HFFc6 (cell line): Measurements from ENCODE around the gene IGSF9B. TPM values are rescaled to one million over a fixed set of nuclear protein-coding genes. Genes with fewer than 3 reads are reported as not detected.

Experiments
- DNase-seq: peaks from one replicate; pipeline ENCODE4 v3.0.0-alpha.2; 2018
- H3K27ac Mint-ChIP-seq: 2 replicates; pipeline ENCODE4 v1.8.0; 2020; ENCODE audit warnings: mild to moderate bottlenecking, mixed read lengths
- H3K27me3 Mint-ChIP-seq: 2 replicates; pipeline ENCODE4 v1.8.0; 2021; ENCODE audit warnings: mild to moderate bottlenecking, moderate library complexity, mixed read lengths; ENCODE audit not compliant: insufficient read depth
- H3K36me3 Mint-ChIP-seq: 2 replicates; pipeline ENCODE4 v1.8.0; 2021; ENCODE audit warnings: low read depth, mixed read lengths
- H3K4me1 Mint-ChIP-seq: 2 replicates; pipeline ENCODE4 v1.8.0; 2020; ENCODE audit warnings: low read depth, mixed read lengths
- H3K4me3 Mint-ChIP-seq: 2 replicates; pipeline ENCODE4 v1.8.0; 2020; ENCODE audit warnings: mild to moderate bottlenecking, moderate library complexity, mixed read lengths
- H3K9me3 Mint-ChIP-seq: 2 replicates; pipeline ENCODE4 v1.8.0; 2020; ENCODE audit warnings: mild to moderate bottlenecking, mixed read lengths
- total RNA-seq, 6 experiments: library from RNA; stranded (reverse); fragmentation: NEBNext Ultra II Directional; extraction: Animal tissue kit (Norgen Biotek cat#: 25700); gene quantifications; 2 replicates in 1 of 6; 3 replicates in 5 of 6; pipeline ENCODE4 v1.2.3, GENCODE V29; 2021
- TF ChIP-seq, protein P1 (sequence below): fragments of 200-600 bp; sonication (generic); IDR thresholded peaks from 2 replicates; pipeline ENCODE4 v1.5.0; 2021; ENCODE audit warnings: antibody characterized with exemption, mild to moderate bottlenecking

The IGSF9B gene
- total RNA-seq, 6 experiments from 2014 or later = not detected

DNA sequence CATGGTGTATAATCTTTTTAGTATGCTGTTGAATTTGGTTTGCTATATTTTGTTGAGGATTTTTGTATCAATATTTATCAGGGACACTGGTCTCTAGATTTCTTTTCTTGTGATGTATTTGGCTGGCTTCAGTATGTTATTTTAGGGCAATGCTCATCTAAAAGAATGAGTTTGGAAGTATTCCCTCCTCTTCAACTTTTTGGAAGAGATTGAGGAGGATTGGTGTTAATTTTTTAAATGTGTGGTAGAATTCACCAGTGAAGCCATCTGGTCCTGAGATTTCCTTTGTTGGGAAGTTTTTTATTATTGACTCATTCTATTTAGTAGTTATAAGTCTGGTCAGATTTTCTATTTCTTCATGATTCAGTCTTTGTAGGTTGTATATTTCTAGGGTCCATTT is 89.3 kb downstream of the IGSF9B start:
- no peaks in the 10 kb centered on the region for H3K27me3 Mint-ChIP-seq
- no peaks in the 10 kb centered on the region for H3K4me1 Mint-ChIP-seq
- no peak overlapping the region for H3K27ac Mint-ChIP-seq
- TF ChIP-seq, protein P1, sequence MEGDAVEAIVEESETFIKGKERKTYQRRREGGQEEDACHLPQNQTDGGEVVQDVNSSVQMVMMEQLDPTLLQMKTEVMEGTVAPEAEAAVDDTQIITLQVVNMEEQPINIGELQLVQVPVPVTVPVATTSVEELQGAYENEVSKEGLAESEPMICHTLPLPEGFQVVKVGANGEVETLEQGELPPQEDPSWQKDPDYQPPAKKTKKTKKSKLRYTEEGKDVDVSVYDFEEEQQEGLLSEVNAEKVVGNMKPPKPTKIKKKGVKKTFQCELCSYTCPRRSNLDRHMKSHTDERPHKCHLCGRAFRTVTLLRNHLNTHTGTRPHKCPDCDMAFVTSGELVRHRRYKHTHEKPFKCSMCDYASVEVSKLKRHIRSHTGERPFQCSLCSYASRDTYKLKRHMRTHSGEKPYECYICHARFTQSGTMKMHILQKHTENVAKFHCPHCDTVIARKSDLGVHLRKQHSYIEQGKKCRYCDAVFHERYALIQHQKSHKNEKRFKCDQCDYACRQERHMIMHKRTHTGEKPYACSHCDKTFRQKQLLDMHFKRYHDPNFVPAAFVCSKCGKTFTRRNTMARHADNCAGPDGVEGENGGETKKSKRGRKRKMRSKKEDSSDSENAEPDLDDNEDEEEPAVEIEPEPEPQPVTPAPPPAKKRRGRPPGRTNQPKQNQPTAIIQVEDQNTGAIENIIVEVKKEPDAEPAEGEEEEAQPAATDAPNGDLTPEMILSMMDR = no peak
- H3K4me3 Mint-ChIP-seq = no peak overlapping the region
- no peak for DNase-seq
- H3K36me3 Mint-ChIP-seq = no peaks in the 10 kb centered on the region
- H3K9me3 Mint-ChIP-seq = peaks cover 61% of the 10 kb centered on the region

DNA sequence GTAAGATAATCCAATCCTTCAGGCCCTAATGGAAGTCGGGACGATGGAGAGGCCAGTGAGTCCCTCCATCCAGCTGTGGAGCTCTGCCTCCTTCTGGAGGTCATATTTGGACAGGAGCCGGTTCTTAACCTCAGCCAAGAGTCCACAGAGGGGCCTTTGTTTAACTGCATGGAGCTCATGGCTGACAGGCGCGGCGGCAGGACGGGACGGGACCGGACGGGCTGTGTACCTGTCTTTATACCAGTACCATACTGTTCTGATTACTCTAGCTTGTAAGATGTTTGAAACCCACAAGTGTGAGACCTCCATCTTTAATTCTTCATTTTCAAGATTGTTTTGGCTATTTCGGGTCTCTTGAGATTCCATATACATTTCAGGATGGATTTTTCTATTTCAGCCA is 91.3 kb downstream of the IGSF9B start:
- peaks cover 45% of the 10 kb centered on the region for H3K9me3 Mint-ChIP-seq
- H3K27me3 Mint-ChIP-seq = no peaks in the 10 kb centered on the region
- H3K36me3 Mint-ChIP-seq = no peaks in the 10 kb centered on the region
- H3K27ac Mint-ChIP-seq = no peak overlapping the region
- TF ChIP-seq, protein P1 = no peak
- H3K4me1 Mint-ChIP-seq = no peaks in the 10 kb centered on the region
- DNase-seq = no peak
- H3K4me3 Mint-ChIP-seq = no peak overlapping the region

DNA sequence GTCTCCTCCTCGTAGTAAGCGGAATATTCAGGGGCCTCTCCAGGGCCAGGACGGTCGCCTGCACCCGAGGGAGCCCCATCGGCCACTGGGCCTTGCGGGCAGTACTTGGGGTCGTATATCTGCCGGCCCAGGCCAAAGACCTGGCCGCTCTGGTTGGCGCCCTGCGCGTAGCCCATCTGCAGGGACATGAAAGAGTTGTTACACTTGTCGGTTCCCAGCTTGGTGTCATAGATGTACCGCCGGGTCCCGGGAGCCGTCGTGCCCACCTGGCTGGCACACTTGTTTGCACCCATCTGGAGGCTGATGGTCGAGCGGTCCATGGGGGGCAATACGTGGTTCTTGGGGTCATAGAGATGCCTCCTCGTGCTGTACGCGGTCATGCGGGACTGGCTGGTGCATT is 92.0 kb downstream of the IGSF9B start:
- H3K36me3 Mint-ChIP-seq = no peaks in the 10 kb centered on the region
- H3K4me3 Mint-ChIP-seq = no peak overlapping the region
- H3K4me1 Mint-ChIP-seq = no peaks in the 10 kb centered on the region
- TF ChIP-seq, protein P1 = no peak
- no peak for DNase-seq
- H3K9me3 Mint-ChIP-seq = peaks cover 46% of the 10 kb centered on the region
- no peaks in the 10 kb centered on the region for H3K27me3 Mint-ChIP-seq
- H3K27ac Mint-ChIP-seq = no peak overlapping the region

DNA sequence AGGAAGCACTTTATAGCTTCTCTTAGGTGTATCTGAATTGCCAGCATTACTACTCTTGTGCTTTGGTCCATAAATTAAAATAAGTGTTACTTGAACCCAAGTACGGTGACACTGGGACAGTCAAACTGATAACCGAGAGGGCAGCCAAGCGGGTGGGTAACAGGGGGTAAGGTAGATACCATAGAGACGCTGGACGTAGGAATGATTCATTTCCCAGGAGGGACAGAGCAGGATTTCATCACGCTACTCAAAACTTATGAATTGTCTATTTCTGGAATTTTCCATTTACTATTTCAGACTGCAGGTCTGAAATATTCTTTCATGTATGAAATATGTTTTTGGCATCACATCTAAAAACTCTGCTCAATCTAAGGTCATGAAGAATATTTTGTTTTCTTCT is 96.6 kb downstream of the IGSF9B start:
- Mint-ChIP-seq H3K4me3 (no peak overlapping the region), H3K36me3 (no peaks in the 10 kb centered on the region), H3K4me1 (no peaks in the 10 kb centered on the region), H3K27ac (no peak overlapping the region), H3K9me3 (peaks cover 28% of the 10 kb centered on the region), H3K27me3 (no peaks in the 10 kb centered on the region)
- no peak for DNase-seq
- TF ChIP-seq, protein P1 = no peak

Other genes with a start within 250 kb of the IGSF9B start
- not detected for gene SPATA19, start 111.5 kb downstream of the IGSF9B start, total RNA-seq
- gene JAM3, start 112.1 kb upstream of the IGSF9B start, total RNA-seq = 10 to 100 TPM; 49.6 to 58.6 (median 55.2) TPM